SK-N-SH (cell line): Measurements from ENCODE around the gene RAB6A.

Experiments
- EP300 ChIP-seq, 2 experiments: IDR thresholded peaks; 2 replicates each; pipeline versions ENCODE4 v1.4.0 to v1.6.1; 2012; ENCODE audit warnings: borderline replicate concordance in 1 of 2, low read depth in 1 of 2, low read length in 1 of 2
- TAF1 ChIP-seq: IDR thresholded peaks from 2 replicates; pipeline ENCODE4 v1.6.1; 2012; ENCODE audit warnings: low read depth, mild to moderate bottlenecking, low read length, moderate library complexity, borderline replicate concordance
- YY1 ChIP-seq: IDR thresholded peaks from 2 replicates; pipeline ENCODE4 v1.4.0; 2012; ENCODE audit warnings: low read depth, mild to moderate bottlenecking
- TF ChIP-seq, protein P1 (sequence below): IDR thresholded peaks from 2 replicates; pipeline ENCODE4 v1.6.1; 2012; ENCODE audit warnings: mild to moderate bottlenecking, low read depth, low read length, moderate library complexity
- TF ChIP-seq, protein P2 (sequence below): fragments of 200-600 bp; sonication (generic); IDR thresholded peaks from 2 replicates; pipeline ENCODE4 v1.6.1; 2017; ENCODE audit warnings: antibody characterized with exemption, mild to moderate bottlenecking, moderate library complexity
- TF ChIP-seq, protein P3 (sequence below): IDR thresholded peaks from 2 replicates; pipeline ENCODE4 v1.4.0; 2012; ENCODE audit warnings: low read depth

DNA sequence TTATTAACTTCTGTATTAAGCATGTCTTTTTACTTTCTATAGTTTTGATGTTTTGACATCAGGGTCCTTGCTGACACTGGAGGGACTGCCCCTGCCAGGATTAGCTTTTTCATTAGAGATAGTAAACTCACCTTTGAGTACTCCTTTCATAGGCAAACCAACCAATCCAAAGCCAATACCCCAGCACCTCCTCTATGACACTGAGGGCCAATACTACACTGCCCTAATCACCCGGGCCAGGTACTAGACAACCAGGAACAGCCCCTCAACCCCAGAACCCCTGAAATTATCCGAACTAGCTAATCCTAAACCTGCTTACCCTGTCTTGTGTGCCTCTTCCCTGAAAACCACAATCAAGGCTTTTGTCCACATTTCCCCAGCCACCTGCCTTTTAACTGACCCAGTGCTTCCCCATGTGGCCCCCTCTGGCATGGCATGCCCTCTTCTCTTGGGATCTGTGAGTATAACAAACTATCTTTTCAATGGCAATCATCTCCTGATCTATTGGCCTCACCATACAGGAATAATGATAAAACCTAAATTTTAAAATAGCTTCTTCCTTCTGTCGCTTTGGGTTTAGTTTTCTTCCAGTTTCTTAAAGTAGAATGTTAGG lies 31.2 kb downstream of the RAB6A start:
- TF ChIP-seq YY1 (no peak), TAF1 (no peak), EP300 (IDR thresholded peaks at IDR 0.05; ENCODE audit: borderline replicate concordance in 1 of 2, low read depth in 1 of 2, low read length in 1 of 2) (no peak)
- TF ChIP-seq, protein P1, sequence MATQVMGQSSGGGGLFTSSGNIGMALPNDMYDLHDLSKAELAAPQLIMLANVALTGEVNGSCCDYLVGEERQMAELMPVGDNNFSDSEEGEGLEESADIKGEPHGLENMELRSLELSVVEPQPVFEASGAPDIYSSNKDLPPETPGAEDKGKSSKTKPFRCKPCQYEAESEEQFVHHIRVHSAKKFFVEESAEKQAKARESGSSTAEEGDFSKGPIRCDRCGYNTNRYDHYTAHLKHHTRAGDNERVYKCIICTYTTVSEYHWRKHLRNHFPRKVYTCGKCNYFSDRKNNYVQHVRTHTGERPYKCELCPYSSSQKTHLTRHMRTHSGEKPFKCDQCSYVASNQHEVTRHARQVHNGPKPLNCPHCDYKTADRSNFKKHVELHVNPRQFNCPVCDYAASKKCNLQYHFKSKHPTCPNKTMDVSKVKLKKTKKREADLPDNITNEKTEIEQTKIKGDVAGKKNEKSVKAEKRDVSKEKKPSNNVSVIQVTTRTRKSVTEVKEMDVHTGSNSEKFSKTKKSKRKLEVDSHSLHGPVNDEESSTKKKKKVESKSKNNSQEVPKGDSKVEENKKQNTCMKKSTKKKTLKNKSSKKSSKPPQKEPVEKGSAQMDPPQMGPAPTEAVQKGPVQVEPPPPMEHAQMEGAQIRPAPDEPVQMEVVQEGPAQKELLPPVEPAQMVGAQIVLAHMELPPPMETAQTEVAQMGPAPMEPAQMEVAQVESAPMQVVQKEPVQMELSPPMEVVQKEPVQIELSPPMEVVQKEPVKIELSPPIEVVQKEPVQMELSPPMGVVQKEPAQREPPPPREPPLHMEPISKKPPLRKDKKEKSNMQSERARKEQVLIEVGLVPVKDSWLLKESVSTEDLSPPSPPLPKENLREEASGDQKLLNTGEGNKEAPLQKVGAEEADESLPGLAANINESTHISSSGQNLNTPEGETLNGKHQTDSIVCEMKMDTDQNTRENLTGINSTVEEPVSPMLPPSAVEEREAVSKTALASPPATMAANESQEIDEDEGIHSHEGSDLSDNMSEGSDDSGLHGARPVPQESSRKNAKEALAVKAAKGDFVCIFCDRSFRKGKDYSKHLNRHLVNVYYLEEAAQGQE = no peak
- TF ChIP-seq, protein P2, sequence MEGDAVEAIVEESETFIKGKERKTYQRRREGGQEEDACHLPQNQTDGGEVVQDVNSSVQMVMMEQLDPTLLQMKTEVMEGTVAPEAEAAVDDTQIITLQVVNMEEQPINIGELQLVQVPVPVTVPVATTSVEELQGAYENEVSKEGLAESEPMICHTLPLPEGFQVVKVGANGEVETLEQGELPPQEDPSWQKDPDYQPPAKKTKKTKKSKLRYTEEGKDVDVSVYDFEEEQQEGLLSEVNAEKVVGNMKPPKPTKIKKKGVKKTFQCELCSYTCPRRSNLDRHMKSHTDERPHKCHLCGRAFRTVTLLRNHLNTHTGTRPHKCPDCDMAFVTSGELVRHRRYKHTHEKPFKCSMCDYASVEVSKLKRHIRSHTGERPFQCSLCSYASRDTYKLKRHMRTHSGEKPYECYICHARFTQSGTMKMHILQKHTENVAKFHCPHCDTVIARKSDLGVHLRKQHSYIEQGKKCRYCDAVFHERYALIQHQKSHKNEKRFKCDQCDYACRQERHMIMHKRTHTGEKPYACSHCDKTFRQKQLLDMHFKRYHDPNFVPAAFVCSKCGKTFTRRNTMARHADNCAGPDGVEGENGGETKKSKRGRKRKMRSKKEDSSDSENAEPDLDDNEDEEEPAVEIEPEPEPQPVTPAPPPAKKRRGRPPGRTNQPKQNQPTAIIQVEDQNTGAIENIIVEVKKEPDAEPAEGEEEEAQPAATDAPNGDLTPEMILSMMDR = peak; percentile 51
- TF ChIP-seq, protein P3, sequence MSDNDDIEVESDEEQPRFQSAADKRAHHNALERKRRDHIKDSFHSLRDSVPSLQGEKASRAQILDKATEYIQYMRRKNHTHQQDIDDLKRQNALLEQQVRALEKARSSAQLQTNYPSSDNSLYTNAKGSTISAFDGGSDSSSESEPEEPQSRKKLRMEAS = no peak
